Measurements from ENCODE around the gene MFNG.

DNA sequence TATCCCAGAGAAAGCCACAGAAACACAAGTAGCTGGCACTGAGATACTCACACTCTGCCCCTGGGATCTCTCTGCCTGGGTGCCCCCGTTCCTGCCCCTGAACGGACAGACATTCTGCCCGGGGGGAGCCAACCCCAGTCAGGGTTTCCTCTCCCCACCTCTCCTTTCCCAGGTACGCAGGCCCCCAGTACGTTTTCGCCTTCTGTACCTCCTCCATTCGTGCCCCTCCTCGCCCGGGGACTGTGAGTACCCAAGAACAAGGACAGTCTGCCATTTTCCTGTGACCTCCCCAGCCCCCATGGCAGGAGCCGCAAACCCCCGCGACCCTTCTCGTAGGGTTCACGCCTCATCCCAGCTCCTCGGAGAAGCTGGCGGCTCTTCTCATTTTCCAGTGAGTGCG lies 29.8 kb downstream of the MFNG start:
- TF ChIP-seq POLR2AphosphoS5 (IDR thresholded peaks at IDR 0.05): no peak
- TF ChIP-seq, protein P1, sequence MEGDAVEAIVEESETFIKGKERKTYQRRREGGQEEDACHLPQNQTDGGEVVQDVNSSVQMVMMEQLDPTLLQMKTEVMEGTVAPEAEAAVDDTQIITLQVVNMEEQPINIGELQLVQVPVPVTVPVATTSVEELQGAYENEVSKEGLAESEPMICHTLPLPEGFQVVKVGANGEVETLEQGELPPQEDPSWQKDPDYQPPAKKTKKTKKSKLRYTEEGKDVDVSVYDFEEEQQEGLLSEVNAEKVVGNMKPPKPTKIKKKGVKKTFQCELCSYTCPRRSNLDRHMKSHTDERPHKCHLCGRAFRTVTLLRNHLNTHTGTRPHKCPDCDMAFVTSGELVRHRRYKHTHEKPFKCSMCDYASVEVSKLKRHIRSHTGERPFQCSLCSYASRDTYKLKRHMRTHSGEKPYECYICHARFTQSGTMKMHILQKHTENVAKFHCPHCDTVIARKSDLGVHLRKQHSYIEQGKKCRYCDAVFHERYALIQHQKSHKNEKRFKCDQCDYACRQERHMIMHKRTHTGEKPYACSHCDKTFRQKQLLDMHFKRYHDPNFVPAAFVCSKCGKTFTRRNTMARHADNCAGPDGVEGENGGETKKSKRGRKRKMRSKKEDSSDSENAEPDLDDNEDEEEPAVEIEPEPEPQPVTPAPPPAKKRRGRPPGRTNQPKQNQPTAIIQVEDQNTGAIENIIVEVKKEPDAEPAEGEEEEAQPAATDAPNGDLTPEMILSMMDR (IDR thresholded peaks at IDR 0.05): no peak

All from prostate gland (tissue), 2 donors.